ENCODE results near the gene TMEM165.

TMEM165 gene

GRCh38 chr4:55367084-55367722 is 28.6 kb upstream of the TMEM165 start:
- DNase-seq (ENCODE audit: low read depth), result no peak

GRCh38 chr4:55369968-55370367 is 25.8 kb upstream of the TMEM165 start:
- no peak for DNase-seq (ENCODE audit: low read depth)

- DNase-seq (ENCODE audit: low read depth), result no peak
These were observed 23.5 kb upstream of the TMEM165 start for GRCh38 chr4:55372259-55372658.

- DNase-seq (ENCODE audit: low read depth), result no peak
These were observed 22.3 kb upstream of the TMEM165 start for GRCh38 chr4:55373461-55373860.

- no peak for DNase-seq (ENCODE audit: low read depth)
These were observed 19.1 kb upstream of the TMEM165 start for GRCh38 chr4:55376698-55377097.

- DNase-seq (ENCODE audit: low read depth), result no peak
These were observed 16.9 kb upstream of the TMEM165 start for GRCh38 chr4:55378617-55379467.

- no peak for DNase-seq (ENCODE audit: low read depth)
These were observed 15.2 kb upstream of the TMEM165 start for GRCh38 chr4:55380576-55380975.

GRCh38 chr4:55381502-55381901 is 14.3 kb upstream of the TMEM165 start:
- DNase-seq (ENCODE audit: low read depth), result no peak

GRCh38 chr4:55382488-55383003 is 13.2 kb upstream of the TMEM165 start:
- DNase-seq (ENCODE audit: low read depth), result no peak

GRCh38 chr4:55385201-55385649 is 10.5 kb upstream of the TMEM165 start:
- no peak for DNase-seq (ENCODE audit: low read depth)

- DNase-seq (ENCODE audit: low read depth), result no peak
These were observed 9.7 kb upstream of the TMEM165 start for GRCh38 chr4:55386073-55386472.

GRCh38 chr4:55386840-55387239 is 8.9 kb upstream of the TMEM165 start:
- DNase-seq (ENCODE audit: low read depth), result no peak

- peak; percentile 52 for DNase-seq (ENCODE audit: low read depth)
These were observed 2.1 kb upstream of the TMEM165 start for GRCh38 chr4:55393461-55394320.

- DNase-seq (ENCODE audit: low read depth), result no peak
These were observed 584 bp upstream of the TMEM165 start for GRCh38 chr4:55395218-55395528.

GRCh38 chr4:55396308-55397125 is 760 bp downstream of the TMEM165 start:
- peak; percentile 63 for DNase-seq (ENCODE audit: low read depth)

GRCh38 chr4:55397126-55397436 is 1.3 kb downstream of the TMEM165 start:
- no peak for DNase-seq (ENCODE audit: low read depth)

GRCh38 chr4:55397520-55398321 is 2.0 kb downstream of the TMEM165 start:
- peak; percentile 52 for DNase-seq (ENCODE audit: low read depth)

GRCh38 chr4:55398461-55398860 is 2.7 kb downstream of the TMEM165 start:
- DNase-seq (ENCODE audit: low read depth), result no peak

- DNase-seq (ENCODE audit: low read depth), result no peak
These were observed 3.2 kb downstream of the TMEM165 start for GRCh38 chr4:55398966-55399365.

- no peak for DNase-seq (ENCODE audit: low read depth)
These were observed 3.8 kb downstream of the TMEM165 start for GRCh38 chr4:55399581-55399980.

GRCh38 chr4:55405073-55405472 is 9.3 kb downstream of the TMEM165 start:
- DNase-seq (ENCODE audit: low read depth), result no peak

All from stromal cell of bone marrow (primary cell).